Activated T-cell treated with anti-CD3 and anti-CD28 coated beads, Interleukin-2, amount 50 U/mL, for 4 hours (primary cell): ENCODE results near the gene C16orf96. TPM values are rescaled to one million over a fixed set of nuclear protein-coding genes. Genes with fewer than 3 reads are reported as not detected.

Experiments used
- ATAC-seq, 2 donors: fragments of 200-7000 bp; cut with Tn5 transposase; one replicate each; pipeline ENCODE4 v1.10.0; 2021
- DNase-seq: peaks from one replicate; pipeline ENCODE4 v3.0.0-alpha.2; 2020
- H3K27me3 Mint-ChIP-seq: one replicate; pipeline ENCODE4 v1.8.0; 2021; ENCODE audit warnings: low read depth, mixed read lengths
- H3K36me3 Mint-ChIP-seq: one replicate; pipeline ENCODE4 v1.8.0; 2022; ENCODE audit warnings: mixed read lengths; ENCODE audit not compliant: insufficient read depth
- H3K4me1 Mint-ChIP-seq: one replicate; pipeline ENCODE4 v1.8.0; 2021; ENCODE audit warnings: low read depth, mixed read lengths
- H3K4me3 Mint-ChIP-seq: one replicate; pipeline ENCODE4 v1.8.0; 2021; ENCODE audit warnings: mild to moderate bottlenecking, moderate library complexity, mixed read lengths
- H3K9me3 Mint-ChIP-seq: one replicate; pipeline ENCODE4 v1.8.0; 2021; ENCODE audit warnings: mixed read lengths
- total RNA-seq, 3 donors: library from RNA; stranded (reverse); gene quantifications; one replicate each; pipeline ENCODE4 v1.2.1, GENCODE V29; 2021

C16orf96 gene
- total RNA-seq, 3 donors from 2014 or later: 0.05 to 0.10 TPM; not detected in 1

DNA sequence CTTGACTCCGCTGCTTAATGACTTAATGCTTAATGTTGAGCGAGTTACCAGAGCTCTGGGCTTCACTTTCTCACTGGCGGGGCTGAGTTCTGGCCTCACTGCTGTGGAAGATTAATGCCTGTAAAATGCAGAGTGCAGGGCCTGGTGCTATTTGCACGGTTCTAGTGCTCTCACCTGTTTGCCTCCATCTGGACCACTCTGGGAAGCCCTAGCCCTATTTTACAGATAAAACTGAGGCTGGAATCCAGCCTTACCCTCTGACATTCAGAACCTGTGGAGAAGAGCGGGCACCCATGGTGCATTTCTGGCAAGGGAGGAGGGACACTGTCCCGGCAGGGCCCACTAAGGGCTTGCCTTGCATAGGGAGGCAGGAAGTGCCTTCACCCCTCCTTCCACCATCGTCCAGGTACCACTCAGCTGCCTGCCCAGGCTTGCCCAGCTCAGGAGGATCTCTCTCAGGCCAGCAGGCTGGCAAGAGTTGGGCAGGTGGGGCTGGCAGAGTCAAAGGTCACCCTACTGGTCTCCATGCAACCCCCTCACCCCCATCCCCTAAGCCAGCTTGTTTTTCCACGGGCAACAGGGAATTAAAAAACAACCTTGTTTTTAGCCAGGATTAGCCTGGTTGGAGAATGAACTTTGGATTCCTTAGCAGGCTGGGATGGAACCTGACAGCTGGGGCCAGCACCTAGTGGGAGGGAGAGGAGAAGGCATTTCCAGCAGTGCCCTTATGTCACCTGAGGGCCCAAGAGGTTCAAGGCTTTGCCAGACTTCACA is 62.7 kb downstream of the C16orf96 start:
- Mint-ChIP-seq H3K9me3 (no peaks in the 10 kb centered on the region), H3K27me3 (no peaks in the 10 kb centered on the region), H3K4me1 (peaks cover 17% of the 10 kb centered on the region), H3K4me3 (no peak overlapping the region), H3K36me3 (no peaks in the 10 kb centered on the region)
- DNase-seq (no peak), ATAC-seq (no peak)

DNA sequence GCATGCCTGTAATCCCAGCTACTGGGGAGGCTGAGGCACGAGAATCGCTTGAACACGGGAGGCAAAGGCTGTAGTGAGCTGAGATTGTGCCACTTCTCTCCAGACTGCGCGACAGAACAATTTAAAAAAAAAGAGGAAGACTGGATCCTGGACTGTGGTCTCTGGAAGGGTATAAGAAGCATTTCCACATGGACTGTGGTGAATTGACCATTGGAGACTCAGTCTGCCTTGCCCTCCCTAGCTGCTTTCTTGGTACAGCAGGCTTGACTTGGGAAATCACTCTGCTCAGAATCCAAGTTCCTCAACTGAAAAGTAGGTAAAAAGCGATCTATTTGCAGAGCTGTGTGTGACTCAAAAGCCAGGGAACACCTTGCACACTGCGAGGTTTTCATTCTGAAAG is 67.5 kb downstream of the C16orf96 start:
- Mint-ChIP-seq H3K36me3 (no peaks in the 10 kb centered on the region), H3K4me1 (peaks cover 29% of the 10 kb centered on the region), H3K4me3 (peak overlapping the region; percentile 98), H3K27me3 (no peaks in the 10 kb centered on the region), H3K9me3 (no peaks in the 10 kb centered on the region)
- no peak for ATAC-seq
- DNase-seq: no peak

GRCh38 chr16:4624015-4624826 is 68.1 kb downstream of the C16orf96 start, which contains the start of gene MGRN1:
MGRN1 (plus strand) TSS chr16:4624826; CDS start chr16:4624961, 135 bp downstream.
- Mint-ChIP-seq H3K36me3 (no peaks in the 10 kb centered on the region), H3K4me3 (peak within 1 kb of the TSS; percentile 98), H3K27me3 (no peaks in the 10 kb centered on the region), H3K9me3 (no peaks in the 10 kb centered on the region), H3K4me1 (peaks cover 30% of the 10 kb centered on the region)
- DNase-seq (peak; percentile 87), ATAC-seq (peak; percentile 94)

GRCh38 chr16:4624827-4625559 is 68.9 kb downstream of the C16orf96 start:
- Mint-ChIP-seq H3K27me3 (no peaks in the 10 kb centered on the region), H3K36me3 (no peaks in the 10 kb centered on the region), H3K4me3 (peak overlapping the region; percentile 98), H3K9me3 (no peaks in the 10 kb centered on the region), H3K4me1 (peaks cover 31% of the 10 kb centered on the region)
- ATAC-seq (peak; percentile 55 to 61), DNase-seq (peak; percentile 60)

DNA sequence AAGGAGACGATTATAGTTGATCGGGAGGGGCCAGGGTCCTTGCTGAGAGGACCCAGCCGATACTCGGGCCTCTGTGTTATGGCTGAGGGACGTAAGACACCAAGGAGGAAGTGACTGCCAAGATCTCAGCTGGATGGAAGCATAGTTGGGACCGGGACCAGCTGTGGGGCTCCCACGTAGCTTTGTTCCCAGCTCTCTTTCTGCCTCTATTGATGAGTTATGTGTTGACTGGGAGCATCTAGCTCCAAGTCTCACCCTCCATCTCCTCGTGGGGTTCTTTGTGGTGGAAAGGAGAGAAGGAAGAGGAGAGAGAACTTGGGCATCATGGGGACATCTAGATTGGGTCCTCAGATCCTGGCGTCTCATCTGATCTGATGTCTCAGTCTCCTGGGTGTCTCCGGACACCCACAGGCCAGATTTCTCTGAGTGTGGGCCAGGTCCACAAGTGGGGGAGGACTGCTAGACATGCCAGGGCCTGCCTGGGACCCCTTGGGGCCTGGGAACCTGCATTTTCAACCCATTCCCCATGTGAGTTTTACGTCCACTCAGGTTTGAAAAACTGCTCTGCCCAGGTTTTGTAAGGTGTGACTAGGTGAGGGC is 69.5 kb downstream of the C16orf96 start:
- no peak for ATAC-seq
- DNase-seq: no peak
- Mint-ChIP-seq H3K4me1 (peaks cover 31% of the 10 kb centered on the region), H3K4me3 (peak overlapping the region; percentile 98), H3K27me3 (no peaks in the 10 kb centered on the region), H3K36me3 (no peaks in the 10 kb centered on the region), H3K9me3 (no peaks in the 10 kb centered on the region)

DNA sequence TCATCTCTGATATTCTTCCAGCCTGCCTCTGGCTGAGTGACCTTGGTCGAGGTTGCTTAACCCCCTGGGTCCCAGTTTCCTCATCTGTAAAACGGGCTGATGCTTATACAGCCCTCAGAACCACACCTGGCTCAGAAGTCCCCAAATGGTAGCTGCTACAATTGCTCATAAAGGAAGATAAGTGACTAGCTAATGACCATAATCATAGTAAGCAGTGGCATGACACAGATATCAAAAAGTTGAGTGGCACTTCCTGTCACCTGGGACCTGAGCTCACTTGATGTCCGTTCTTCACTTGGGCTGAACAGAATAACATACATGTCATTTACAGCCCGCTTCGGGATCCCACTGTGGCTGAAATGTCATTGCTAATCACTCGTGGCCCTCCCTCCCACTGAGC is 70.3 kb downstream of the C16orf96 start:
- Mint-ChIP-seq H3K9me3 (peaks cover 4% of the 10 kb centered on the region), H3K27me3 (no peaks in the 10 kb centered on the region), H3K4me3 (peak overlapping the region; percentile 98), H3K4me1 (peaks cover 35% of the 10 kb centered on the region), H3K36me3 (peaks cover 5% of the 10 kb centered on the region)
- DNase-seq: no peak
- ATAC-seq: no peak

DNA sequence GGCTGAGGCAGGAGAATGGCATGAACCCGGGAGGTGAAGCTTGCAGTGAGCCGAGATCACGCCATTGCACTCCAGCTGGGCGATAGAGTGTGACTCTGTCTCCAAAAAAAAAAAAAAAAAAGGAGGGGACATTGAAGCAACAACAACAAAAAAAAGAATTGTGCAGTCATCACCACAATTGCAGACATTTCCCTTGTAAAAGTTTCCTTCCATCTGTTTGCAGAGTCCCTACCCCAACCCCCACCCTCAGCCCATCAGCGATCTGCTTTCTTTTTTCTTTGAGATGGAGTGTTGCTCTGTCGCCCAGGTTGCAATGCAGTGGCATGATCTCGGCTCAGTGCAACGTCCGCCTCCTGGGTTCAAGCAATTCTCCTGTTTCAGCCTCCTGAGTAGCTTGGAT is 72.1 kb downstream of the C16orf96 start:
- Mint-ChIP-seq H3K4me3 (no peak overlapping the region), H3K27me3 (no peaks in the 10 kb centered on the region), H3K36me3 (peaks cover 5% of the 10 kb centered on the region), H3K9me3 (peaks cover 4% of the 10 kb centered on the region), H3K4me1 (peaks cover 35% of the 10 kb centered on the region)
- no peak for ATAC-seq
- DNase-seq: no peak

DNA sequence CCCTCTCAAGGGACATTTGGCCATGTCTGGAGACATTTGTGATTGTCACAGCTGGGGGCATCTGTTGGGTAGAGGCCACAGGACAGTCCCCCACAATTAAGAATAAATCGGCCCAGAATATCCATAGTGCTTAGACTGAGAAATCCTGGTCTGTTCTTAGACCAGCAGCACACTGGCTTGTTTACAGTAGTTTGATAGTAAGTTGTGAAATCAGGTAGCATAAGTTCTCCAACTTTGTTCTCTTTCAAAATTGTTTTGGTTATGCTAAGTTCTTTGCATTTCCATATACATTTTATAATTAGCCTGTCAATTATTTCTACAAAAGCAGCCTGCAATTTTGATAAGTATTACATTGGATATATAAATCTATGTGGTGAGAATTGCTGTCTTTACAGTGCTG is 75.3 kb downstream of the C16orf96 start:
- Mint-ChIP-seq H3K4me1 (peaks cover 18% of the 10 kb centered on the region), H3K4me3 (no peak overlapping the region), H3K27me3 (no peaks in the 10 kb centered on the region), H3K9me3 (peaks cover 4% of the 10 kb centered on the region), H3K36me3 (peaks cover 8% of the 10 kb centered on the region)
- ATAC-seq (no peak), DNase-seq (no peak)

DNA sequence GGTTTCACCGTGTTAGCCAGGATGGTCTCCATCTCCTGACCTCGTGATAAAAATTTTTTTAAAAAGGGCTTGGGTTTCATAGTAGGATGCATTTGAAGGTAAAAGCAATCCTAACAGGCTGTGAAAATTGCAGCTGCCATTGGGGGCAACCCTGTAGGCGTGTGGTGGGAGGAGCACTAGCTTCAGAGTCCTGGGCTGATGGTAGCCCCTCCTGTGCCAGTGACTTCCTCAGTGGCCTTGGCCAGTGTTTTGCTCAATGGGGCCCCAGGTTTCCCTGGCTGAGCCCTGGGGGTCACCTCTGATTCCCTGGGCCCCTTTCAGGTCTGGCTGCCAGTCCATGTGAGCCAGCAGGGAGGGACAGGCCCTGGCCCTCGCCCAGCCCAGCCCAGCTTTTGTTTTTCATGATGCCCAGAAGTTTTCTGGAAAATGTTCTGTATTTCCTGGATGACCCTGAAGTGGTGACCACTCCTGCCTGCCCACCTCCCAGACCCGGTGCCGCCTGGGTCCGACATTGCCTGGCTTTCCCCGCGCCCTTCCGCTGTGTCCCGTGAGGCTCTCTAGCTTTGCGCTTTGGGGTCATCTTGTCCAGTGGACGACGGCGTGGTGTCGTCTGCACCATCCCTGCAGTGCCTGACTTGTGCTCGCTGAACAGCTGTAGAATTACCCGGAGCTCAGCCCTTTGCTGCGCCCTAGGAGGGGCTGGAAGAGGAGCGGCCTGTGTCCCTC is 77.9 kb downstream of the C16orf96 start:
- peaks cover 11% of the 10 kb centered on the region for H3K4me1 Mint-ChIP-seq

GRCh38 chr16:4634768-4635167 is 78.6 kb downstream of the C16orf96 start:
- Mint-ChIP-seq H3K4me1 (peaks cover 12% of the 10 kb centered on the region), H3K36me3 (peaks cover 8% of the 10 kb centered on the region), H3K4me3 (no peak overlapping the region), H3K9me3 (peaks cover 4% of the 10 kb centered on the region), H3K27me3 (no peaks in the 10 kb centered on the region)
- ATAC-seq: no peak
- no peak for DNase-seq

More for the DNA sequence above, 77.9 kb downstream of the C16orf96 start:
- H3K4me3 Mint-ChIP-seq: no peak overlapping the region
- no peaks in the 10 kb centered on the region for H3K27me3 Mint-ChIP-seq
- no peak for DNase-seq
- H3K36me3 Mint-ChIP-seq: peaks cover 8% of the 10 kb centered on the region
- ATAC-seq: no peak
- peaks cover 4% of the 10 kb centered on the region for H3K9me3 Mint-ChIP-seq

- Mint-ChIP-seq H3K9me3 (peaks cover 2% of the 10 kb centered on the region), H3K4me3 (no peak overlapping the region), H3K27me3 (no peaks in the 10 kb centered on the region), H3K4me1 (peaks cover 19% of the 10 kb centered on the region), H3K36me3 (peaks cover 6% of the 10 kb centered on the region)
- no peak for DNase-seq
- no peak for ATAC-seq
Measured at GRCh38 chr16:4636196-4636595, 80.1 kb downstream of the C16orf96 start.

DNA sequence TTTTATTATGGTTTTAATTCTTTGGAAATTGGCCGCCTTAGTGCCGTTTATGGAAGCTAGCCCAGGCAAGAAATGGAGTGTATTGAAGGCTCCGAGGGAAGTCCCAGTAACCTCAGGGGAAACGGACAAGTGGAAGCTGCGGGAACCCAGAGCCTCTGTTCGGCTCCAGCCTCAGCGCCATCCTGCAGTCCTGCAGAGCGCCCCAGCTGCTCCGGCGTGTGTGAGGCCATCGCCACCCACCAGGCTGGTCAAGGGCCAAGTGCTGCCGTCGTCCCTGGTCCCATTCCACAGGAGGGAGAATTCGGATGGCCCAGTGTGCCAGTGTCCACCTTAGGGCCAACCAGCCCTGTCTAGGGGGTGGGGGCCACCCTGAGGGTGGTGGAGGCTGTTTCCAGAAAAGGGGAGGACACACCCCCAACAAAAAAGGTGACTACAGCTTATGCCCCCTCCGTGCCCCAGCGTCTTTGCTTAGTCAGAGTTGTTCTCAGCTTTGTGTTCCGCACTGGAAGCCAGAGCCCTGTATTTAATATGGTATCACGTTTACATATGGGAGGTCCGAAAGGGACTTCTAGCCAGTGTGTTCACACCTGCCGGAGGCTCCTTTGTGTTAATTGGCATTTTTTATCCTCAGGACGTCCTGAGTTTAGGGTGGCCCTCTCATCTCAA is 81.5 kb downstream of the C16orf96 start:
- peaks cover 18% of the 10 kb centered on the region for H3K4me1 Mint-ChIP-seq
- no peaks in the 10 kb centered on the region for H3K9me3 Mint-ChIP-seq
- DNase-seq (no peak), ATAC-seq (no peak)
- H3K4me3 Mint-ChIP-seq: no peak overlapping the region
- H3K36me3 Mint-ChIP-seq: peaks cover 5% of the 10 kb centered on the region
- no peaks in the 10 kb centered on the region for H3K27me3 Mint-ChIP-seq

DNA sequence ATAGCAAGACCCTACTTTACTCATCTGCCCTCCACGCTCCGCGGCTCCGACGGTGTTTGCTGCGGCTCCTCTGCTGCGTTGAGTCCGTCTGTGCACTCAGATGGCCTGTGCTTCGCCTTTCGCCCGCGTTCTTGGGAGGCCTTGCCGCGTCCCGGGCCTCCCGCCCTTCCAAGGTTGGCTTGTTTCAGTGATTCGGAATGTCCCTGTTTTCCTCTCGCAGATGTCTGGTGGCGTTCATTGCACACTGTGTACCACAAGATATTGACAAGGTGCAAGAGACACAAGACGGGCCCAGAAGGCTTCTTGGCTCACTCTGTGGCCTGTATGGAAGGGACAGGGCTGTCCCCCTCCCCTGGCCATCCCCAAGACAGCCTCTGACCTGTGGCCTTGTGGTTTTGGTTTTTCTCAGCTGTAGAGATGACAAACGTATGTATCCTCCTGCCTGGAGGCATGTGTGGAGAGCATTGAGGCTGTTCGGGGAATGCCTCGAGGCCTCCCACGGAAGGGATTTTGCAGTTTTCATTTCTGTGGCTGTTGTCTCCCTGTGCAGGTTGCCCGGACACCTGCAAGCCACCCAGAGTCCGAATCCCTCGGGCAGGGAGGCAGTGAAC is 83.9 kb downstream of the C16orf96 start:
- H3K36me3 Mint-ChIP-seq: peaks cover 2% of the 10 kb centered on the region
- ATAC-seq: no peak

More for the DNA sequence above, 83.9 kb downstream of the C16orf96 start:
- no peak for DNase-seq
- H3K9me3 Mint-ChIP-seq: no peaks in the 10 kb centered on the region
- H3K27me3 Mint-ChIP-seq: no peaks in the 10 kb centered on the region
- peaks cover 16% of the 10 kb centered on the region for H3K4me1 Mint-ChIP-seq
- H3K4me3 Mint-ChIP-seq: no peak overlapping the region
